Measurements from ENCODE around the gene ATL3.
"Not testable (repeated sequence)": the region's sequence is repeated elsewhere in the genome, so short reads cannot be mapped to it uniquely, and the experiment has no call there.

Gene ATL3, protein sequence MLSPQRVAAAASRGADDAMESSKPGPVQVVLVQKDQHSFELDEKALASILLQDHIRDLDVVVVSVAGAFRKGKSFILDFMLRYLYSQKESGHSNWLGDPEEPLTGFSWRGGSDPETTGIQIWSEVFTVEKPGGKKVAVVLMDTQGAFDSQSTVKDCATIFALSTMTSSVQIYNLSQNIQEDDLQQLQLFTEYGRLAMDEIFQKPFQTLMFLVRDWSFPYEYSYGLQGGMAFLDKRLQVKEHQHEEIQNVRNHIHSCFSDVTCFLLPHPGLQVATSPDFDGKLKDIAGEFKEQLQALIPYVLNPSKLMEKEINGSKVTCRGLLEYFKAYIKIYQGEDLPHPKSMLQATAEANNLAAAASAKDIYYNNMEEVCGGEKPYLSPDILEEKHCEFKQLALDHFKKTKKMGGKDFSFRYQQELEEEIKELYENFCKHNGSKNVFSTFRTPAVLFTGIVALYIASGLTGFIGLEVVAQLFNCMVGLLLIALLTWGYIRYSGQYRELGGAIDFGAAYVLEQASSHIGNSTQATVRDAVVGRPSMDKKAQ

DNA sequence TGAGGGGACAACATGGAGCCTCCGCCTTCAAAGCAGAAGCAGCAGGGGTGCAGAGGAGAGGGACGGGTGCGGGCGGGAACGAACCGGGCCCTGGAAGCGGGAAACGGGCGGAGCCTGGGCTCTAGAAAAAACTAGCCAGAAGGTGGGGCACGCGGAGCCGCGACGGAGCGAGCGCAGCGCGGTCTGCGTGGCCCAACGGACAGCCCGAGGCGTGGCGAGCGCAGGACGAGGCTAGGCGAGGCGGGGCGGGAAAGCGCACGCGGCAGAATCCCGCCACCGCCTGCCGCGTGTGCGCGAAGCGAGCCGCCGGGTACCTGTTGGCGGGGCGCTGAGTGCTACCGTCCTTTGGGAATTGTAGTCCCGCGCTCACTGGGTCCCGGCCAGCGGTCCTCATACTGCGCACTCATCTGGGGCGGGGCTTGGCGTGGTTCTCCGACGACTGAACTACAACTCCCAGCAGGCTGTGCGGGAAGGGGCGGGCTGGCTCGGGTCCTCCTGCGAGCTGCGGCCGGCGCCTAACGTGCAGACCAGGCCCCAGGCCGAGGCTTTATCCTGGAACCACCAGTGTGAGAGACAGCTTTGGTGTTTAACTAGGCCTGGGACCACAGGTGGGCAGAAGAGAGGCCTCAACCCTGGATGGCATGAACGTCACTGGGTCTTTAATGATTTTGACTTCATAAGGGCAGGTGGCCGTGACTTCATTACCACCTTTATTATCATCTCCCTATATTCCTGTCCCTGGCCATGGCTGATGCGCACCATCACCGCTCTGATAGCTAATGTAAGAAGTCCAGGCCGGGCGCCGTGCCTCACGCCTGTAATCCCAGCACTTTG is at the start of gene ATL3:
TSS of gene ATL3 (minus strand) at position 55 of the 834 bp plus-strand sequence. CDS start at position 14, 41 bp downstream.
- peak; percentile 99 for DNase-seq

DNA sequence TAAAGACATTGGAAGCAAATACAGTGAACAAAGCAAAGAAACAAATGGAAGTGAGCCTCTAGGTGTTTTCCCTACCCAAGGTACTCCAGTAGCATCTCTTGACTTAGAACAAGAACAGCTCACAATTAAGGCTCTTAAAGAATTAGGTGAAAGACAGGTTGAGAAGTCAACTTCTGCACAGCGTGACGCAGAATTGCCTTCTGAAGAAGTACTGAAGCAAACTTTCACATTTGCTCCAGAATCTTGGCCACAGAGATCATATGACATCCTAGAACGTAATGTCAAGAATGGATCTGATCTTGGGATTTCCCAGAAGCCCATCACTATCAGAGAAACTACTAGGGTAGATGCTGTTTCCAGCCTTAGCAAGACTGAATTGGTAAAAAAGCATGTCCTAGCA is 49.4 kb upstream of the ATL3 start:
- no peak for DNase-seq

DNA sequence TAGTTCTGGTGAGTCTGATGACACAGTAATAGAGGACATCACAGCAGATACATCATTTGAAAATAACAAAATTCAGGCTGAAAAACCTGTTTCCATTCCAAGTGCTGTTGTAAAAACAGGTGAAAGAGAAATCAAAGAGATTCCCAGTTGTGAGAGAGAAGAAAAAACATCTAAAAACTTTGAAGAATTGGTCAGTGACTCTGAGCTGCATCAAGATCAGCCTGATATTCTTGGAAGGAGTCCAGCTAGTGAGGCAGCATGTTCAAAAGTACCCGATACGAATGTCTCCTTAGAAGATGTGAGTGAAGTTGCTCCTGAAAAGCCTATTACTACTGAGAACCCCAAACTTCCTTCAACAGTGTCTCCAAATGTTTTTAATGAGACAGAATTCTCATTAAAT is 48.8 kb upstream of the ATL3 start:
- no peak for DNase-seq

DNA sequence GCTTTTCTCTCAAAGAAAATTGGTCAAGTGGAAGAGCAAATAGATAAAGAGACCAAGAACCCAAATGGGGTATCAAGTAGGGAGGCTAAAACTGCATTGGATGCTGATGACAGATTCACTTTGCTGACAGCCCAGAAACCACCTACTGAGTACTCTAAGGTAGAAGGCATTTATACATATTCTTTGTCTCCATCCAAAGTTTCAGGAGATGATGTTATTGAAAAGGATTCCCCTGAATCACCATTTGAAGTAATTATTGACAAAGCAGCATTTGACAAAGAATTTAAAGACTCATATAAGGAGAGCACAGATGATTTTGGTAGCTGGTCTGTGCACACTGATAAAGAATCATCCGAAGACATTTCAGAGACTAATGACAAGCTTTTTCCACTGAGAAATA is 47.8 kb upstream of the ATL3 start:
- no peak for DNase-seq

- no peak for DNase-seq
These were observed 44.9 kb upstream of the ATL3 start for GRCh38 chr11:63716046-63716445.

DNA sequence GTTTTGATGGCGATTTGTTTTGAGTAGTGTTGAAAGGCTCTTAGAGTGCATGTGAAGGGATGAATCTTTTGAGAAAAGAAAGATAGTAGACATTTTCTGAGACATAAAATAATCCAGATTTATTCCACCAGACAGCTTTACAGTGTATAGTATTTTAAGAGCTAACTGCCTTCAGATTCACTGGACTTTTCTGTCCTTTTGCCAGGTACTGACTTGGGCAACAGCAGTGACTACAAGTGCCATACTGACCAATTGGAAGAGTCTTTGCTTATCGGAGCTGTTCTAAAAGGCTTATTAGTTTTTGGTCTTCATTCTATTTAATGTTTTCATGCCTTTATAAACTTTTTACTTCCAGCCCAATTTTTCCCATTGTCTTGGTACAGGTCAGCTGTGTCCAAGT is 42.6 kb upstream of the ATL3 start:
- DNase-seq = no peak

DNA sequence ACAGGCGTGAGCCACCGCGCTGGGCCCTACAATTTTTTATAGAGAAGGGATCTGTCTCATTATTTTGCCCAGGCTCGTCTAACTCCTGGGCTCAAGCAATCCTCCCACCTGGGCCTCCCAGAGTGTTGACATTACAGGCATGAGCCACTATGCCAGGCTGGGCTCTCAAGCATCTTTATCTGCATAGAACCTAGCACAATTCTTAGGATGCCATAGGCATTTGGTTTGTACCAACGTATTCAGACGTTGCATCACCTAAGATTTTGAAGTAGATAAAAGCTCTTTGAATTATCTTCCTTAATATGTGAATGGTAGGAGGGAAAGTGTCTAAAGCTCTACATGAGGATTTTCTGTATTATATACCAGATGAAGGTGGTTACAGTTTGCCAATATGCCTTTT is 40.7 kb upstream of the ATL3 start:
- DNase-seq = no peak

- no peak for DNase-seq
These were observed 39.5 kb upstream of the ATL3 start for GRCh38 chr11:63710476-63711217.

GRCh38 chr11:63709336-63709884 is 38.2 kb upstream of the ATL3 start:
- no peak for DNase-seq

DNA sequence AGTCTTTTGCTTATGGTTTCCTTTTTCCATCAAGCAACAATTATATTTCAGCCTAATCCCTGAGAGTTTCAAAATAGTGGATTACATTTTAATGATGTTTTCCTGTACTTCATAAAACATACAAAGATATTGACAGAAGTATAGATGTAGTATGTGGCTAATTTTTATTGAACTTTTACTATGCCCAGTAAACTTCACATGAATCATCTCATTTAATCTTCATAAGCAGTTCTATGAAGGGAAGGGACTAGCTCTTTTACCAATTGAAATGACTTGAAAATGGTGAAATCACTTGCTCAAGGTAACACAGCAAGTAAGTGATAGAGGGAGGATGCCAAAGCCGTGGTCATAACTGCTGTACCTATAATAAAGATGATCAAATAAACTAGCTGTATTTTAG is 37.6 kb upstream of the ATL3 start:
- DNase-seq = no peak

DNA sequence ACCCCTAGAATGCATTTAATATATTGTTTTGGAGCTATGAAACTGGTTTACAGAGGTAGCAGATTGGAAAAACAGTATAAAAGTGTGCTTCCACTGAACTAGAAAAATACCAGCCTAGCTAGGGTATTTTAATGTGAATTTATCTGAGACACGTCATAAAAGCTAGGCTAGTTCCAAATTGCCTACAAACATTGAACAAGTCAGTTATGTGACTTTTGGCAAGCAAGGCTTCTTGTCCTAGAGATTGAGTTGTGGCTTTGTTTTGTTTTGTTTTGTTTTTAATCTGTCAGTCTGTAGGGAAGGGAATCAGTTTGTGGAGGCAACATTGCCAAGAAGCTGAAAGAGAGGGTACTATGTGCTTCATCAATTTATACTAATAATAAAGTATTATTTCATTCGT is 34.4 kb upstream of the ATL3 start:
- DNase-seq = no peak

- no peak for DNase-seq
These were observed 28.7 kb upstream of the ATL3 start for GRCh38 chr11:63699896-63700295.

DNA sequence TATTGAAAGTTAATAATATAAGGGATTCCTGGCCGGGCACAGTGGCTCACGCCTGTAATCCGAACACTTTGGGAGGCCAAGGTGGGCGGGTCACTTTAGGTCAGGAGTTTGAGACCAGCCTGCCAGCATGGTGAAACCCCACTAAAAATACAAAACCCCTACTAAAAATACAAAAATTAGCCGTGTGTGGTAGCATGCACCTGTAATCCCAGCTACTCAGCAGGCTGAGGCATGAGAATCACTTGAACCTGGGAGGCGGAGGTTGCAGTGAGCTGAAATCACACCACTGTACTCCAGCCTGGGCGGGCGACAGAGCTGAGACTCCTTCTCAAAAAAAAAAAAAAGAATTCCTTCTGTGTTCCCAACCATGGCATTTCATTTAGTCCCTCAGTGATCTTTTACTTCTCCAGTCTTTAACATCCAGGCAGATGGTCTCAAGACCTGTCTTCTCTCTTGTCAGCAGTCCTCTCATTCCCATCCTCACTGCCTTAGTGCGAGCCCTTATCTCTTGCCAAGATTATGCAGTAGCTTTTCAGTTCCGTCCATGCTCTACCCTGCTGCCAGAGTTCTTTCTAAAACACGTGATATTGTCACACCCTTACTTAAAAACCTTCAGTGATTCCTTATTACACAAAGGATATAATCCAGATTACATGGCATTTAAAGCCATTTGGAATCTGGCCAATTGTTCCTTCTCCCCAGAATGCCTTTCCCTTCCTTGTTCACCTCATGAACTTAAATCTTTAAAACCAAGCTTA is 28.0 kb upstream of the ATL3 start:
- DNase-seq = no peak

GRCh38 chr11:63694596-63694995 is 23.4 kb upstream of the ATL3 start:
- DNase-seq = no peak

DNA sequence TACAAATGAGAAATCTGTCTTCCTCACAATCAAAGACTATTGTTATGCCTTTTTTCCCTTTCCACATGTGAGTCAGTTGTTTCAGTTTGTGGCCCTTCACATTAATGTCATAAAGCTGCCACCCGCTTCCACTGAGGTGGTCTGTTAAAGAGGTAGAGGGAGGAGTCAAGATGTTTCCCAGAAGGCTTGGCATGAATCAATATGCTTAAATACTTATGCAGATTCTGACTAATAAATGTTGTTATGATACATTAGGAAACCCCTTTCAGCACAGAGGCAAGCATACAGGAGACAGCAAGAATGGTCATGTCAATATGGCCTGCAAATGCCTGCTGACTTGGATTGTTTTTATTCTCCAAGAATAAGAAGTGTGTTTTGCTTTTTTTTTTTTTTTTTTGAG is 16.7 kb upstream of the ATL3 start:
- DNase-seq = no peak

- no peak for DNase-seq
These were observed 15.8 kb upstream of the ATL3 start for GRCh38 chr11:63686926-63687325.

DNA sequence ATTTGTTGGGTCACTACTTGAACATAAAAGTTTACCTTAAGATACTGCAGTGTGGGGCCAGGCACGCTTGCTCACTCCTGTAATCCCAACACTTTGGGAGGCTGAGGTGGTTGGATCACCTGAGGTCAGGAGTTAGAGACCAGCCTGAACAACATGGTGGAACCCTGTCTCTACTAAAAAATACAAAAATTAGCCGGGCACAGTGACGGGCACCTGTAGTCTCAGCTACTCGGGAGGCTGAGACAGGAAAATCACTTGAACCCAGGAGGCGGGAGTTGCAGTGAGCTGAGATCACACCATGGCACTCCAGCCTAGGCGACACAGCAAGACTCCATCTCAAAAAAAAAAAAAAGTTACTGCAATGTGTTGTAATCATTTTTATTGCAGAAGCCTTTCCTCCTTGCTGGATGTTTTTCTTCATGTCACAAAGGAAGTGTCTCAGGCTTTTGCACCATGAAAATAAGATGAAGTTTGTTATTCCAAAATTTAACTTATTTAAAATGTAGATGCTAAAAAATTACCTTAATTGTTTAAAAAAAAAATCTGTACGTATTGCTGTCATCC is 14.1 kb upstream of the ATL3 start:
- not testable (repeated sequence) for DNase-seq

DNA sequence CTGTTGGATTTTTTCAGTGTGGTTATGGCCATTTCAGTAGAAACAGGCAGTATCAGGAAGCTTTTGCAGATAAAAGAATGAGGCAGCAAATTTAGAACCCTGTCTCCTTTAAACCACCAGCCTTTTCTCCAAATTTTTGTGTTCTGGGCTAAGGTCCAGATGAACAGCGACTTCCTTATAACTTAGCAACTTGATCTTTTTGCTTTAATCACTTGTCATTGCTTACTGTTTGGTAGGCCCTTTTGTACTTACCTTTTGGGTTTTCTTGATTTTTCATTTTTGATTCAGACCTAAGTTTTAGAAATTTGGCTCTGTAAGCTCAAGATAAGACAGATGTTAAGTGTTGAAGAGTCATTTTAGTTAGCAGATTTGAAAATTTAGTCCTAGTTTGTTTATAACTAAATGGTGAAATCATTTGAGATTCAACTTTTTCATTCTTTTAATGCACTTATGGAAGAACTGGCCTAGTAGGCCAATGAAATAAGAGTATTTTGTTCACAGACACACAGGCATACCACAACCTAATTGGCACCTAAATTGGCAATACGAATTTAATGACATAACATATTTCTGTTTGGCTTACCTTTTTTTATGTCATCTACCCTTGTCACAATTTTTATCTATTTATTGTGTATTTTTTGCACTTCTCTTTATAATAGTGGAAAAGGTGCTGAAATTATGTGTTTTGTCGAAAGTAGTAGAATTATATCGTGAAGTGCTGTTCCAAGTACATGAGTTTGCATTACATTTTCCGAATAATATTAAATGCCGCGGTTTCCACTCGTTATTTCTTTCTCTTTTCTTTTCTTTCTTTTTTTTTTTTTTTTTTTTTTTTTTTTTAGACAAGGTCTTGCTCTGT is 12.2 kb upstream of the ATL3 start:
- DNase-seq = no peak

DNA sequence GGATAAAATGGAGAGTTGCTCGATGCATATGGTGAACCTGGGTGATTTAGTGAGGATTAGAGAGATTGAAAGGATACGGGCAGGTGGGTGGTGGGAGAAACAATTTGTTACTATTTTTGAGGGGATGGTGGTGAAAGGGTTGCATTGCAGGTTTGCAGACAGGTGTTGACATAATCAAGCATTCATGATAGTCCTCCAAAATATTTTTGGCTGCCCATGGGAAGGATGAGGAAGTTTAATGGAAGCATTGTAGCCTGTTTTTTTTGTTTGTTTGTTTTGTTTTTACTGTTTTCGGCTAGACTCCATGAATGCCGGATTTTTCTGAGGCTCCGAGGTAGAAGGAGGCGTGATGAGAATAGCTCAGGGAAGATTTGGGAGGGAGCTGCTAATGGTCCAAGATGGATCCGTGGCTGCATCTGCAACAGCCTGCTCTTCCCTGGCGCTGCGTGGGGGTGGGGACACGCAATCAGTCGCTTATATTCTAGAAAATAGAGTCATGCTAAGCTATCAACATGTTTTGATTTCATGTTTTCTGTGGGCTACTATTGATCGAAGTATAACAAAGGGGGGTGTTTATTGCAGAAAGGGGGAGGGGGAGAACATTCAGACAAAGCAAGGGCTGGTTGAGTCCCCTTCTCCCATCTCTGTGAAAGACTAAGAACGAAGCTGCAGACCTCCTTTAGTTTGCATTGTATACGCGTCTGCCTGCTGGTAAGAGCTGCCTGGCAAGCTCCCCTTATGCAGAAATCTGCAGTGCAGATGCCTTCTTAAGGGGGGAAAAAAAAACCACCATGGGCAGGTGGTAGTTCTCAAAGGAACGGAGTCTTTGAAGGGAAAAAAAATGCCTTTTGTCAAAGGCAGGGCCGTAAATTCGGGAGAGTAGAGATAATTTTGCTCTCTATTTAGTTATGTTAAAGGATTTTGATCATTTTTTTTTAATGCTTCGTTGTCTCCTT is 11.2 kb upstream of the ATL3 start:
- no peak for DNase-seq
